OCI-LY1 (cell line): ENCODE measurements around the gene INPP5A.

ENCODE experiments used
- H2AFZ ChIP-seq: fragments of 200-600 bp; sonication (generic), shearing (Covaris generic); 2 replicates; pipeline ENCODE4 v1.6.0; 2014; ENCODE audit warnings: antibody characterized with exemption, mild to moderate bottlenecking, low read length
- H3F3A ChIP-seq: fragments of 200-600 bp; sonication (generic), shearing (Covaris generic); 2 replicates; pipeline ENCODE4 v1.6.0; 2014; ENCODE audit warnings: mild to moderate bottlenecking, antibody characterized with exemption, low read length, moderate library complexity; ENCODE audit not compliant: insufficient read depth
- H3K27ac ChIP-seq: fragments of 200-600 bp; sonication (generic); 2 replicates; pipeline ENCODE4 v1.5.1; 2014; ENCODE audit warnings: low read length, mixed run types, mild to moderate bottlenecking, low read depth; ENCODE audit not compliant: poor library complexity, severe bottlenecking
- H3K27me3 ChIP-seq: fragments of 200-600 bp; sonication (generic); 2 replicates; pipeline ENCODE4 v1.6.0; 2014; ENCODE audit warnings: antibody characterized with exemption, mild to moderate bottlenecking, low read length, moderate library complexity; ENCODE audit not compliant: insufficient read depth
- H3K36me3 ChIP-seq: fragments of 200-600 bp; sonication (generic); 2 replicates; pipeline ENCODE4 v1.6.1; 2014; ENCODE audit warnings: mild to moderate bottlenecking, antibody characterized with exemption, low read length, moderate library complexity, mixed read lengths; ENCODE audit not compliant: insufficient read depth
- H3K4me1 ChIP-seq: fragments of 200-600 bp; sonication (generic); 2 replicates; pipeline ENCODE4 v1.5.1; 2014; ENCODE audit warnings: mild to moderate bottlenecking, low read length, moderate library complexity; ENCODE audit not compliant: insufficient read depth, severe bottlenecking
- H3K4me2 ChIP-seq: fragments of 200-600 bp; sonication (generic), shearing (Covaris generic); 2 replicates; pipeline ENCODE4 v1.6.1; 2014; ENCODE audit warnings: low read length
- H3K4me3 ChIP-seq: fragments of 200-600 bp; sonication (generic); 2 replicates; pipeline ENCODE4 v1.5.1; 2014; ENCODE audit warnings: low read length, low read depth, mild to moderate bottlenecking, mixed read lengths; ENCODE audit not compliant: poor library complexity, severe bottlenecking
- H3K79me2 ChIP-seq: fragments of 200-600 bp; shearing (Covaris generic); 2 replicates; pipeline ENCODE4 v1.6.1; 2016; ENCODE audit warnings: mixed run types, low read length, mixed read lengths; ENCODE audit not compliant: insufficient read depth
- H3K9ac ChIP-seq: fragments of 200-600 bp; sonication (generic), shearing (Covaris generic); 2 replicates; pipeline ENCODE4 v1.6.1; 2014; ENCODE audit warnings: mild to moderate bottlenecking, low read length, mixed read lengths
- H3K9me2 ChIP-seq: fragments of 200-600 bp; sonication (generic), shearing (Covaris generic); 2 replicates; pipeline ENCODE4 v1.6.1; 2014; ENCODE audit warnings: low read depth, mild to moderate bottlenecking, low read length, mixed read lengths
- H3K9me3 ChIP-seq: fragments of 200-600 bp; shearing (Covaris generic); 2 replicates; pipeline ENCODE4 v1.6.1; 2014; ENCODE audit warnings: low read length, mixed read lengths
- H4K20me1 ChIP-seq: fragments of 200-600 bp; sonication (generic), shearing (Covaris generic); 2 replicates; pipeline ENCODE4 v1.6.0; 2016; ENCODE audit warnings: mild to moderate bottlenecking, low read length; ENCODE audit not compliant: insufficient read depth
- EZH2 ChIP-seq: fragments of 200-600 bp; sonication (generic), shearing (Covaris generic); IDR thresholded peaks from 2 replicates; pipeline ENCODE4 v1.8.0; 2017; ENCODE audit warnings: borderline replicate concordance, mixed run types, mild to moderate bottlenecking, antibody characterized with exemption, low read length, moderate library complexity, mixed read lengths
- TF ChIP-seq, protein P1 (sequence below): fragments of 200-600 bp; sonication (generic), shearing (Covaris generic); IDR thresholded peaks from 2 replicates; pipeline ENCODE4 v1.5.1; 2017; ENCODE audit warnings: mild to moderate bottlenecking, antibody characterized with exemption, low read length, moderate library complexity, mixed read lengths

INPP5A gene

DNA sequence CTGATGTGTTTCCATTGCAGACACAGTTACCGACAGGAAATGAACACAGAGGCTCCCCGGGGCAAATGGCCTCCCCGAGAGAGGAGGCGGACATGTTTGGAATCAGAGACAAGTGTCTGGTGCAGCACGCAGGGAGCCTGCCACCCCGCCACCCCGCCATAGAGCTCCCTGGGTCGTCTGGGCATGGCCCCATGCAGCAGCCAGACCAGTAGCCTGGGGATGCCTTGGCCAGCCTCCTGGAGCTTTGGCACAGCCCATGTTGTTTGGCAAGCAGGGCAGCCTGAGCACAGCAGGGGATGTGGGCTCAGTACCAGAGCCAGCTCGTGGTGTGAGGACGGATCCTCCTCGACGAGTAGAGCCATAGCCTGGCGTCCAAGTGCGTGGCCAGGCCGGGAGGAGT lies 167.6 kb downstream of the INPP5A start:
- Histone ChIP-seq H3K9ac (no peak overlapping the region), H3K79me2 (no peaks in the 10 kb centered on the region), H3K4me1 (no peaks in the 10 kb centered on the region), H3F3A (no peaks in the 10 kb centered on the region), H3K4me2 (no peak overlapping the region), H3K4me3 (no peak overlapping the region), H3K36me3 (no peaks in the 10 kb centered on the region), H3K27ac (no peak overlapping the region), H3K27me3 (no peaks in the 10 kb centered on the region), H4K20me1 (no peaks in the 10 kb centered on the region), H3K9me3 (0 out of 2 replicates have a peak, but pooled peaks cover 4% of the 10 kb centered on the region), H3K9me2 (no peaks in the 10 kb centered on the region), H2AFZ (no peak overlapping the region)
- no peak for TF ChIP-seq EZH2
- TF ChIP-seq, protein P1, sequence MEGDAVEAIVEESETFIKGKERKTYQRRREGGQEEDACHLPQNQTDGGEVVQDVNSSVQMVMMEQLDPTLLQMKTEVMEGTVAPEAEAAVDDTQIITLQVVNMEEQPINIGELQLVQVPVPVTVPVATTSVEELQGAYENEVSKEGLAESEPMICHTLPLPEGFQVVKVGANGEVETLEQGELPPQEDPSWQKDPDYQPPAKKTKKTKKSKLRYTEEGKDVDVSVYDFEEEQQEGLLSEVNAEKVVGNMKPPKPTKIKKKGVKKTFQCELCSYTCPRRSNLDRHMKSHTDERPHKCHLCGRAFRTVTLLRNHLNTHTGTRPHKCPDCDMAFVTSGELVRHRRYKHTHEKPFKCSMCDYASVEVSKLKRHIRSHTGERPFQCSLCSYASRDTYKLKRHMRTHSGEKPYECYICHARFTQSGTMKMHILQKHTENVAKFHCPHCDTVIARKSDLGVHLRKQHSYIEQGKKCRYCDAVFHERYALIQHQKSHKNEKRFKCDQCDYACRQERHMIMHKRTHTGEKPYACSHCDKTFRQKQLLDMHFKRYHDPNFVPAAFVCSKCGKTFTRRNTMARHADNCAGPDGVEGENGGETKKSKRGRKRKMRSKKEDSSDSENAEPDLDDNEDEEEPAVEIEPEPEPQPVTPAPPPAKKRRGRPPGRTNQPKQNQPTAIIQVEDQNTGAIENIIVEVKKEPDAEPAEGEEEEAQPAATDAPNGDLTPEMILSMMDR: no peak

DNA sequence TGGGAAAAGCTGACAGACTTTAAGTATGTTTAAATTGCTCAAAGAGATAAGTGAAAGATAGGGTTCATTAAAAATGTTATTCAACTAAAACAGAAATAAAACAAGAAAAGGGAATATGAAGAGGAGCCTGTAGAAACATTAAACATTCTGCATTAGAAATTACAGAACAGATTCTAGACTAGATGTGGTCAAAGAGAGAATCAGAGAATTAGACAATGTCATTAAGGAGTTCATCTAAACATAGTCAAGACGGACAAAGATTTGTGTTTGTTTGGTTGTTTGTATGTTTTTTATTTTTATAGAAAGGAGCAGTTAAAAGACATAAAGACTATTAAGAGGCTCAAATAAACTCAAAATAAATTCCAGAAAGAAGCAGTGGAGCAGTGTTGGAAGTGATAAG lies 168.4 kb downstream of the INPP5A start:
- Histone ChIP-seq H3K79me2 (no peaks in the 10 kb centered on the region), H3K4me1 (no peaks in the 10 kb centered on the region), H3K4me3 (no peak overlapping the region), H3K36me3 (no peaks in the 10 kb centered on the region), H3K4me2 (no peak overlapping the region), H2AFZ (no peak overlapping the region), H3K9me2 (no peaks in the 10 kb centered on the region), H3K9ac (no peak overlapping the region), H4K20me1 (no peaks in the 10 kb centered on the region), H3K27ac (no peak overlapping the region), H3F3A (no peaks in the 10 kb centered on the region), H3K27me3 (no peaks in the 10 kb centered on the region), H3K9me3 (0 out of 2 replicates have a peak, but pooled peaks cover 4% of the 10 kb centered on the region)
- TF ChIP-seq EZH2: no peak
- TF ChIP-seq, protein P1: no peak

DNA sequence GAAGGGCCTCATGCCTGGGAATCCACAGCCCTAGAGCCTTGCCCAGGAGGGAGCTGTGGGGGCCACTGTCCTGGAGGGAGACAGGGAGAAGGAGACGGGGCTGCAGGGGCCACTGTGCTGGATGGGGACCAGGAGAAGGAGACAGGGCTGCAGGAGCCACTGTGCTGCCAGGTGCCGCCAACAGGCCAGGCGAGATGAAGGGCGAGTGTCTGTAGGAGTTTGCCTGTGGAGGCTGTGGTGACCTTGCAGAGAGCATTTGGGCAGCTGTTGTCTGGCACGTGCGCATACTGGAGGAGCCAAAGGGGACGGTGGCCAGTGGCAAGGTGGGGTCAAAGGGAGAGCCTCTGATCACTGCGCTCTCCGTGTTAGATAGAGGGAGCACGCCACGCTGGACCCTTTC lies 169.1 kb downstream of the INPP5A start:
- H3K4me2 ChIP-seq: no peak overlapping the region
- no peaks in the 10 kb centered on the region for H3K9me2 ChIP-seq
- TF ChIP-seq, protein P1: no peak
- no peak for TF ChIP-seq EZH2

More for the DNA sequence above, 169.1 kb downstream of the INPP5A start:
- Histone ChIP-seq H3F3A (no peaks in the 10 kb centered on the region), H3K9me3 (0 out of 2 replicates have a peak, but pooled peaks cover 4% of the 10 kb centered on the region), H3K27me3 (no peaks in the 10 kb centered on the region), H3K79me2 (no peaks in the 10 kb centered on the region), H3K27ac (no peak overlapping the region), H2AFZ (no peak overlapping the region), H3K9ac (no peak overlapping the region), H3K4me1 (no peaks in the 10 kb centered on the region), H3K4me3 (no peak overlapping the region), H4K20me1 (no peaks in the 10 kb centered on the region), H3K36me3 (no peaks in the 10 kb centered on the region)
